H9 (cell line): ENCODE results near the gene AGAP3. TPM values are rescaled to one million over a fixed set of nuclear protein-coding genes. Genes with fewer than 3 reads are reported as not detected.

Experiments
- DNase-seq: peaks from one replicate; pipeline ENCODE4 v3.0.0-alpha.2; 2017
- H2AFZ ChIP-seq: one replicate; pipeline ENCODE4 v1.6.1; 2013; ENCODE audit warnings: mild to moderate bottlenecking, low read length, control low read depth, moderate library complexity
- H2AK5ac ChIP-seq: 2 replicates; pipeline ENCODE4 v1.6.1; 2013; ENCODE audit warnings: low read length, control low read depth, mixed read lengths; ENCODE audit not compliant: insufficient read length
- H2BK120ac ChIP-seq: one replicate; pipeline ENCODE4 v1.6.1; 2013; ENCODE audit warnings: low read depth, mild to moderate bottlenecking, low read length, control low read depth, inconsistent platforms; ENCODE audit not compliant: poor library complexity, severe bottlenecking
- H2BK12ac ChIP-seq: 2 replicates; pipeline ENCODE4 v1.6.1; 2013; ENCODE audit warnings: low read length, control low read depth, mixed read lengths, low read depth; ENCODE audit not compliant: insufficient read length
- H2BK15ac ChIP-seq: 2 replicates; pipeline ENCODE4 v1.6.1; 2013; ENCODE audit warnings: low read depth, low read length, control low read depth
- H2BK20ac ChIP-seq: one replicate; pipeline ENCODE4 v1.6.1; 2013; ENCODE audit warnings: low read depth, mild to moderate bottlenecking, low read length, control low read depth, inconsistent platforms; ENCODE audit not compliant: poor library complexity, severe bottlenecking
- H2BK5ac ChIP-seq: 2 replicates; pipeline ENCODE4 v1.6.1; 2013; ENCODE audit warnings: low read length, control low read depth, mixed read lengths; ENCODE audit not compliant: insufficient read length
- H3K14ac ChIP-seq: 2 replicates; pipeline ENCODE4 v1.6.1; 2013; ENCODE audit warnings: low read length, control low read depth; ENCODE audit not compliant: insufficient read depth
- H3K18ac ChIP-seq: 2 replicates; pipeline ENCODE4 v1.6.1; 2013; ENCODE audit warnings: low read depth, mild to moderate bottlenecking, mixed read lengths, low read length, control low read depth; ENCODE audit not compliant: insufficient read length
- H3K23ac ChIP-seq: 2 replicates; pipeline ENCODE4 v1.6.1; 2013; ENCODE audit warnings: low read length, control low read depth, mixed read lengths, low read depth; ENCODE audit not compliant: insufficient read length
- H3K23me2 ChIP-seq: 2 replicates; pipeline ENCODE4 v1.6.1; 2013; ENCODE audit warnings: low read depth, mild to moderate bottlenecking, mixed read lengths, low read length, control low read depth; ENCODE audit not compliant: insufficient read length, poor library complexity, severe bottlenecking
- H3K27ac ChIP-seq: 2 replicates; pipeline ENCODE4 v1.5.1; 2013; ENCODE audit warnings: low read length, control low read depth, mixed read lengths, low read depth; ENCODE audit not compliant: insufficient read length
- H3K27me3 ChIP-seq: 2 replicates; pipeline ENCODE4 v1.6.1; 2013; ENCODE audit warnings: low read length, control low read depth, inconsistent platforms; ENCODE audit not compliant: insufficient read depth
- H3K4ac ChIP-seq: 2 replicates; pipeline ENCODE4 v1.6.1; 2013; ENCODE audit warnings: low read depth, mild to moderate bottlenecking, control low read depth, inconsistent platforms, low read length, moderate library complexity
- H3K4me1 ChIP-seq: 2 replicates; pipeline ENCODE4 v1.6.1; 2013; ENCODE audit warnings: low read length, control low read depth, inconsistent platforms; ENCODE audit not compliant: insufficient read depth
- H3K4me2 ChIP-seq: 2 replicates; pipeline ENCODE4 v1.6.1; 2013; ENCODE audit warnings: low read length, control low read depth, mixed read lengths; ENCODE audit not compliant: insufficient read length, insufficient read depth
- H3K56ac ChIP-seq: 2 replicates; pipeline ENCODE4 v1.6.1; 2013; ENCODE audit warnings: low read depth, mild to moderate bottlenecking, mixed read lengths, low read length, control low read depth; ENCODE audit not compliant: insufficient read length
- H3K79me1 ChIP-seq: 2 replicates; pipeline ENCODE4 v1.6.1; 2013; ENCODE audit warnings: low read depth, mild to moderate bottlenecking, moderate library complexity, low read length, control low read depth, inconsistent platforms; ENCODE audit not compliant: insufficient read depth, poor library complexity, severe bottlenecking
- H3K79me2 ChIP-seq: 2 replicates; pipeline ENCODE4 v1.6.1; 2013; ENCODE audit warnings: low read length, control low read depth, inconsistent platforms; ENCODE audit not compliant: insufficient read depth
- H3K9ac ChIP-seq: 2 replicates; pipeline ENCODE4 v1.6.1; 2013; ENCODE audit warnings: low read length, control low read depth, mixed read lengths; ENCODE audit not compliant: insufficient read length; ENCODE audit errors: extremely low read depth
- H3K9me3 ChIP-seq: one replicate; pipeline ENCODE4 v1.6.1; 2013; ENCODE audit warnings: low read depth, low read length, inconsistent platforms; ENCODE audit not compliant: control insufficient read depth
- H3T11ph ChIP-seq: one replicate; pipeline ENCODE4 v1.6.1; 2013; ENCODE audit warnings: mild to moderate bottlenecking, low read length, control low read depth, inconsistent platforms
- H4K20me1 ChIP-seq: one replicate; pipeline ENCODE4 v1.6.1; 2013; ENCODE audit not compliant: control insufficient read depth, insufficient read length, insufficient read depth
- H4K5ac ChIP-seq: 2 replicates; pipeline ENCODE4 v1.6.1; 2013; ENCODE audit warnings: low read depth, mild to moderate bottlenecking, mixed read lengths, low read length, control low read depth; ENCODE audit not compliant: insufficient read length
- H4K8ac ChIP-seq: replicated peaks from 2 replicates; pipeline ENCODE4 v1.6.1; 2013; ENCODE audit warnings: low read length, control low read depth, mixed read lengths, low read depth; ENCODE audit not compliant: insufficient read length
- H4K91ac ChIP-seq: 2 replicates; pipeline ENCODE4 v1.6.1; 2013; ENCODE audit warnings: low read depth, mild to moderate bottlenecking, moderate library complexity, mixed read lengths, low read length, control low read depth; ENCODE audit not compliant: insufficient read length
- H3K27ac Mint-ChIP-seq, 3 experiments: 2 replicates in 2 of 3; 3 replicates in 1 of 3; pipeline ENCODE4 v1.8.0; 2020 to 2021; ENCODE audit warnings: mixed read lengths in 3 of 3, mild to moderate bottlenecking in 1 of 3, moderate library complexity in 1 of 3
- H3K27me3 Mint-ChIP-seq: 2 replicates; pipeline ENCODE4 v1.8.0; 2021; ENCODE audit warnings: low read depth, mild to moderate bottlenecking, moderate library complexity, mixed read lengths
- H3K36me3 Mint-ChIP-seq, 3 experiments: 2 replicates in 2 of 3; 3 replicates in 1 of 3; pipeline ENCODE4 v1.8.0; 2020 to 2021; ENCODE audit warnings: low read depth in 3 of 3, mixed read lengths in 3 of 3; ENCODE audit not compliant: insufficient read depth in 1 of 3
- H3K4me1 Mint-ChIP-seq, 2 experiments: 2 replicates each; pipeline ENCODE4 v1.8.0; 2020; ENCODE audit warnings: mixed read lengths in 2 of 2
- H3K4me3 Mint-ChIP-seq, 2 experiments: 2 replicates in 1 of 2; 3 replicates in 1 of 2; pipeline ENCODE4 v1.8.0; 2020 to 2021; ENCODE audit warnings: mild to moderate bottlenecking in 2 of 2, mixed read lengths in 2 of 2, moderate library complexity in 1 of 2
- H3K9me3 Mint-ChIP-seq, 2 experiments: 2 replicates in 1 of 2; 3 replicates in 1 of 2; pipeline ENCODE4 v1.8.0; 2020; ENCODE audit warnings: mild to moderate bottlenecking in 2 of 2, mixed read lengths in 2 of 2, moderate library complexity in 1 of 2
- WGBS: extraction: QIAGEN DNeasy Blood & Tissue Kit; methylation state at CpG from one replicate; pipeline ENCODE4 v1.1.7; 2013; ENCODE audit warnings: missing lambda C conversion rate, low lambda C conversion rate, mixed read lengths; ENCODE audit not compliant: insufficient read length; ENCODE audit errors: extremely low coverage; 5-methylcytosine and 5-hydroxymethylcytosine counted together
- total RNA-seq: library from RNA; stranded (reverse); gene quantifications from 2 replicates; pipeline ENCODE4 v1.2.1, GENCODE V29; 2021
- TF ChIP-seq, protein P1 (sequence below): fragments of 200-600 bp; sonication (generic); conservative IDR thresholded peaks from 3 replicates; pipeline ENCODE4 v1.8.0; 2021; ENCODE audit warnings: antibody characterized with exemption, mild to moderate bottlenecking

Gene AGAP3
- total RNA-seq, 1 experiment from 2014 or later = 97.7 TPM

DNA sequence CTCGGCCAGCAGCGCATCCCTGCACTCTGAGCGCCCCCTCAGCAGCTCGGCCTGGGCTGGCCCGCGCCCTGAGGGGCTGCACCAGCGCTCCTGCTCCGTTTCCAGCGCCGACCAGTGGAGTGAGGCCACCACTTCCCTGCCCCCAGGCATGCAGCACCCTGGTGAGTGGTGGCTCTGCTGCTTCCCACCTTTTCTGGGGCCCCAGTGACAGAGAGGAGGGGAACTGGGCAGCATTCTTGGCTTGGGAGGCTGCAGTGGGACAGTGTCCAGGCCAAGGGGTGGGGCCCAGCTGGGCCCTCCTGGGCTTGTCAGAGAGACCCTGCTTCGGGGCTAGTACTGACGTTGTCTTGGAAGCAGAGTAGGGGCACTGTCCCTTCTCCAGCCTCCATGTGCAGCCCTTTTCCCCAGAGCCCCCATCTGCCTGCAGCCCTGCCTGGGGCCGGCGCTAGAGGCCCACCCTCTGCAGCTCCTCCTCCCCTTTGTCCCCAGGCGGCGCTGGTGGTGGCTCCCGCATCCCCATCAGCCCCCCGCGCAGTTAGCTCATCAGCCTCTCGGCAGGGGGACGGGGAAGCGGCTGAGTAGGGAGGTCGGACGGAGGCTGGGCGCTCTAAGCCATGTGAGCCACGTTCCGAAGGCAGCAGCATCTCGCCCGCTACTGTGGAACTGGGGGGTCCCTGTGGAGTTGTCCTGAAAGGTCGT lies 52.0 kb downstream of the AGAP3 start:
- no CpG with 5 or more reads among the region's 30 CpGs for WGBS
- H3K14ac ChIP-seq = no peak overlapping the region; the same call in 1 of the 2 replicates
- H2AK5ac ChIP-seq = no peak overlapping the region
- H3K4me3 Mint-ChIP-seq = peak overlapping the region in 1 of 2 experiments; percentile 0; a peak in 1 of 5 replicates
- TF ChIP-seq, protein P1, sequence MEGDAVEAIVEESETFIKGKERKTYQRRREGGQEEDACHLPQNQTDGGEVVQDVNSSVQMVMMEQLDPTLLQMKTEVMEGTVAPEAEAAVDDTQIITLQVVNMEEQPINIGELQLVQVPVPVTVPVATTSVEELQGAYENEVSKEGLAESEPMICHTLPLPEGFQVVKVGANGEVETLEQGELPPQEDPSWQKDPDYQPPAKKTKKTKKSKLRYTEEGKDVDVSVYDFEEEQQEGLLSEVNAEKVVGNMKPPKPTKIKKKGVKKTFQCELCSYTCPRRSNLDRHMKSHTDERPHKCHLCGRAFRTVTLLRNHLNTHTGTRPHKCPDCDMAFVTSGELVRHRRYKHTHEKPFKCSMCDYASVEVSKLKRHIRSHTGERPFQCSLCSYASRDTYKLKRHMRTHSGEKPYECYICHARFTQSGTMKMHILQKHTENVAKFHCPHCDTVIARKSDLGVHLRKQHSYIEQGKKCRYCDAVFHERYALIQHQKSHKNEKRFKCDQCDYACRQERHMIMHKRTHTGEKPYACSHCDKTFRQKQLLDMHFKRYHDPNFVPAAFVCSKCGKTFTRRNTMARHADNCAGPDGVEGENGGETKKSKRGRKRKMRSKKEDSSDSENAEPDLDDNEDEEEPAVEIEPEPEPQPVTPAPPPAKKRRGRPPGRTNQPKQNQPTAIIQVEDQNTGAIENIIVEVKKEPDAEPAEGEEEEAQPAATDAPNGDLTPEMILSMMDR = peak; percentile 33; the same call in 2 of the 3 replicates
- H3K4me1 ChIP-seq = no peaks in the 10 kb centered on the region; the same call in 1 of the 2 replicates
- H3K9me3 Mint-ChIP-seq = no peaks in the 10 kb centered on the region; a peak in 2 of 5 replicates
- no peak overlapping the region for H2BK20ac ChIP-seq
- no peak overlapping the region for H4K8ac ChIP-seq
- H4K91ac ChIP-seq = no peak overlapping the region
- H3K4me2 ChIP-seq = no peak overlapping the region
- no peaks in the 10 kb centered on the region for H3K27me3 ChIP-seq
- H3K4me1 Mint-ChIP-seq = peaks cover 28 to 47% of the 10 kb centered on the region in 2 experiments
- no peak overlapping the region for H3T11ph ChIP-seq
- H3K56ac ChIP-seq = no peak overlapping the region
- no peak overlapping the region for H2BK15ac ChIP-seq
- H2BK12ac ChIP-seq = no peak overlapping the region
- H3K27ac ChIP-seq = no peak overlapping the region
- no peaks in the 10 kb centered on the region for H4K20me1 ChIP-seq
- no peak overlapping the region for H3K27ac Mint-ChIP-seq
- no peak overlapping the region for H2BK5ac ChIP-seq
- no peak overlapping the region for H3K4ac ChIP-seq
- peaks cover 14 to 59% (median 17%) of the 10 kb centered on the region in 3 experiments; a peak in 6 of 7 replicates for H3K36me3 Mint-ChIP-seq
- H3K23ac ChIP-seq = no peak overlapping the region
- H2AFZ ChIP-seq = no peak overlapping the region
- no peak overlapping the region for H3K9ac ChIP-seq
- H4K5ac ChIP-seq = no peak overlapping the region
- H3K18ac ChIP-seq = no peak overlapping the region
- H3K27me3 Mint-ChIP-seq = no peaks in the 10 kb centered on the region; the same call in 1 of the 2 replicates
- no peaks in the 10 kb centered on the region for H3K9me3 ChIP-seq
- no peaks in the 10 kb centered on the region for H3K79me2 ChIP-seq
- no peak overlapping the region for H2BK120ac ChIP-seq
- no peaks in the 10 kb centered on the region for H3K79me1 ChIP-seq
- no peaks in the 10 kb centered on the region for H3K23me2 ChIP-seq
- peak; percentile 70 for DNase-seq
